Loucy (cell line): Measurements from ENCODE around the gene RANBP17.

Experiments
- H2AFZ ChIP-seq: fragments of 200-600 bp; sonication (generic); 2 replicates; pipeline ENCODE4 v1.6.0; 2016; ENCODE audit warnings: antibody characterized with exemption, mild to moderate bottlenecking, low read length, moderate library complexity
- H3F3A ChIP-seq: fragments of 200-600 bp; 2 replicates; pipeline ENCODE4 v1.6.0; 2016; ENCODE audit warnings: antibody characterized with exemption, low read depth, mild to moderate bottlenecking
- H3K27me3 ChIP-seq: fragments of 200-600 bp; sonication (generic); 2 replicates; pipeline ENCODE4 v1.6.1; 2014; ENCODE audit warnings: low read length, mild to moderate bottlenecking; ENCODE audit not compliant: insufficient read depth, poor library complexity, severe bottlenecking
- H3K36me3 ChIP-seq: fragments of 200-600 bp; sonication (generic); 2 replicates; pipeline ENCODE4 v1.6.1; 2016; ENCODE audit warnings: low read length; ENCODE audit not compliant: insufficient read depth
- H3K4me1 ChIP-seq: fragments of 200-600 bp; sonication (generic); 2 replicates; pipeline ENCODE4 v1.5.1; 2014; ENCODE audit warnings: low read length, mild to moderate bottlenecking; ENCODE audit not compliant: insufficient read depth, poor library complexity, severe bottlenecking
- H3K4me2 ChIP-seq: fragments of 200-600 bp; sonication (generic); 2 replicates; pipeline ENCODE4 v1.6.0; 2014; ENCODE audit warnings: antibody characterized with exemption, low read length, low read depth, mild to moderate bottlenecking; ENCODE audit not compliant: poor library complexity, severe bottlenecking
- H3K4me3 ChIP-seq: fragments of 200-600 bp; sonication (generic); 2 replicates; pipeline ENCODE4 v1.5.1; 2014; ENCODE audit warnings: low read length, mild to moderate bottlenecking, mixed read lengths; ENCODE audit not compliant: poor library complexity, severe bottlenecking
- H3K79me2 ChIP-seq: fragments of 200-600 bp; sonication (generic); 2 replicates; pipeline ENCODE4 v1.6.1; 2014; ENCODE audit warnings: low read length; ENCODE audit not compliant: insufficient read depth
- H3K9ac ChIP-seq: fragments of 200-600 bp; sonication (generic); 2 replicates; pipeline ENCODE4 v1.6.0; 2014; ENCODE audit warnings: mild to moderate bottlenecking, low read depth, low read length, moderate library complexity; ENCODE audit not compliant: poor library complexity, severe bottlenecking
- H3K9me2 ChIP-seq: fragments of 200-600 bp; sonication (generic); replicated peaks from 2 replicates; pipeline ENCODE4 v1.6.1; 2016; ENCODE audit warnings: low read depth, low read length, mixed read lengths
- H3K9me3 ChIP-seq: fragments of 200-600 bp; sonication (generic); 2 replicates; pipeline ENCODE4 v1.6.1; 2014; ENCODE audit warnings: mild to moderate bottlenecking, antibody characterized with exemption, low read length, low read depth; ENCODE audit not compliant: insufficient read depth
- H4K20me1 ChIP-seq: fragments of 200-600 bp; sonication (generic); 2 replicates; pipeline ENCODE4 v1.6.0; 2014; ENCODE audit warnings: antibody characterized with exemption, low read length, mild to moderate bottlenecking; ENCODE audit not compliant: insufficient read depth, poor library complexity, severe bottlenecking
- CTCF ChIP-seq: fragments of 200-600 bp; sonication (generic); conservative IDR thresholded peaks from 2 replicates; pipeline ENCODE4 v1.5.1; 2014; ENCODE audit warnings: mild to moderate bottlenecking, antibody characterized with exemption, low read length
- EZH2phosphoT487 ChIP-seq: fragments of 200-600 bp; IDR thresholded peaks from 2 replicates; pipeline ENCODE4 v1.6.1; 2018; ENCODE audit warnings: antibody characterized with exemption, mild to moderate bottlenecking, moderate library complexity, borderline replicate concordance

RANBP17 gene

GRCh38 chr5:171270136-171270535 is 408.3 kb downstream of the RANBP17 start:
- H3F3A ChIP-seq: no peaks in the 10 kb centered on the region
- H3K36me3 ChIP-seq: no peaks in the 10 kb centered on the region
- no peaks in the 10 kb centered on the region for H3K9me2 ChIP-seq
- H3K4me1 ChIP-seq: peaks cover 5% of the 10 kb centered on the region
- no peaks in the 10 kb centered on the region for H3K79me2 ChIP-seq
- H3K4me3 ChIP-seq: no peak overlapping the region
- H2AFZ ChIP-seq: no peak overlapping the region
- no peaks in the 10 kb centered on the region for H4K20me1 ChIP-seq
- TF ChIP-seq EZH2phosphoT487 (no peak), CTCF (no peak)
- no peaks in the 10 kb centered on the region for H3K9me3 ChIP-seq
- no peak overlapping the region for H3K9ac ChIP-seq
- no peaks in the 10 kb centered on the region for H3K27me3 ChIP-seq
- H3K4me2 ChIP-seq: no peak overlapping the region

- H3K27me3 ChIP-seq: no peaks in the 10 kb centered on the region
- H3K4me2 ChIP-seq: no peak overlapping the region
- H3K36me3 ChIP-seq: no peaks in the 10 kb centered on the region
- H4K20me1 ChIP-seq: no peaks in the 10 kb centered on the region
- no peak overlapping the region for H3K4me3 ChIP-seq
- H3K9me3 ChIP-seq: no peaks in the 10 kb centered on the region
- H2AFZ ChIP-seq: no peak overlapping the region
- no peak overlapping the region for H3K9ac ChIP-seq
- no peaks in the 10 kb centered on the region for H3K4me1 ChIP-seq
- H3F3A ChIP-seq: no peaks in the 10 kb centered on the region
- H3K79me2 ChIP-seq: no peaks in the 10 kb centered on the region
- no peaks in the 10 kb centered on the region for H3K9me2 ChIP-seq
- TF ChIP-seq EZH2phosphoT487 (no peak), CTCF (no peak)
These were observed 410.0 kb downstream of the RANBP17 start for GRCh38 chr5:171271798-171272197.

- no peaks in the 10 kb centered on the region for H3K36me3 ChIP-seq
- H3K9ac ChIP-seq: no peak overlapping the region
- H3F3A ChIP-seq: no peaks in the 10 kb centered on the region
- H3K9me2 ChIP-seq: no peaks in the 10 kb centered on the region
- H4K20me1 ChIP-seq: no peaks in the 10 kb centered on the region
- no peak overlapping the region for H3K4me2 ChIP-seq
- TF ChIP-seq CTCF: peak; percentile 66
- no peak for TF ChIP-seq EZH2phosphoT487
- no peak overlapping the region for H3K4me3 ChIP-seq
- H3K9me3 ChIP-seq: no peaks in the 10 kb centered on the region
- no peak overlapping the region for H2AFZ ChIP-seq
- H3K27me3 ChIP-seq: no peaks in the 10 kb centered on the region
- H3K4me1 ChIP-seq: no peaks in the 10 kb centered on the region
- no peaks in the 10 kb centered on the region for H3K79me2 ChIP-seq
These were observed 411.5 kb downstream of the RANBP17 start for GRCh38 chr5:171272996-171273970.
